Caki2 (cell line): Measurements from ENCODE around the gene AREL1. TPM values are rescaled to one million over a fixed set of nuclear protein-coding genes. Genes with fewer than 3 reads are reported as not detected.

Experiments
- DNase-seq: peaks from one replicate; pipeline ENCODE4 v3.0.0-alpha.2; 2015; ENCODE audit warnings: low read depth
- in situ Hi-C: cut with HindIII; loops from 2 replicates; pipeline ENCODE4 v1.10.0; 2016; ENCODE audit warnings: low sequenced_read_pairs, low pct_unique_long_range_greater_than_20kb, mixed read lengths
- total RNA-seq: library from RNA; depleted of rRNA; stranded (reverse); fragments of >200 nt; shearing (Covaris generic); gene quantifications from 2 replicates; pipeline ENCODE4 v1.2.3, GENCODE V29; 2014; ENCODE audit warnings: low replicate concordance; rRNA removed

Gene AREL1
- total RNA-seq, 1 experiment from 2014 or later, result 15.2 TPM

DNA sequence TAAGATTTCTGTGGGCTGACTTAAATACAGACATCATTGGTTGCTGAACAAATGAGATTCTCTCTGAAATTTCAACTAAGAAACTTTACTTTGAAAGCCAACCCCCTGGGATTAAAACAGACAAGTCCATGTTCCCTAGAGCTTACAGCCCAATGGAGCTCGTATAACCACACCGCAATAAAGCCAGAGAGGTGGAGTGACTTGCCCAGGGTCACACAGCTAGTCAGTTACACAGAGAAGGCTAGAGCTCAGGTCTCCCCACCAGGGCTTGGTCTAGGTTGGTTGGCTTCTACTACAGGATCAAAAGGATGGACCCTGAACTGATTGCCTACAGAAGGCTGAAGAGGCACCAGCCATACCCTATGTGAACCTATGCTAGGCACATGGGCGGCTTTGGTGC, 92.0 kb downstream of the AREL1 start:
- in situ Hi-C loops, result no loop called here
- no peak for DNase-seq

DNA sequence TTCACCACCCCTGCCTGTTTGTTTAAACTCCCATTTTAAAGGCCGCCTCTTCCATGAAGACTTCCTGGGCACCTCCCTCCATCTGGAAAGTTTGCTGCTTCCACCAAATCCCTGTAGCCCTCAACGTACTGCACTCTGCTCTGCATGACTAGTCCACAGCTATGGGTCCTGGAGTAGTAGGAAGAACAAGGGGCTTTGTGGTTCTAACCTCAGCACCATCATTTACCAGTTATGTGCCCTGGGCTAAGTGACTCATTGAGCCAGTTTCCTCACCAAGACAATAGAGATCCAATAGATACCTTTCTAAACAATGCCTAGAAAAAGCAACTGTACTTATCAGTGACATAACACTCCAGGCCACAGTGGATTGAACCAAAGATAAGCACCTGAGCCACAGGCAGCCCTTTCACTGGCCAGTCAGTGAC, 92.4 kb downstream of the AREL1 start:
- in situ Hi-C loops, result no loop called here
- peak; percentile 95 for DNase-seq

DNA sequence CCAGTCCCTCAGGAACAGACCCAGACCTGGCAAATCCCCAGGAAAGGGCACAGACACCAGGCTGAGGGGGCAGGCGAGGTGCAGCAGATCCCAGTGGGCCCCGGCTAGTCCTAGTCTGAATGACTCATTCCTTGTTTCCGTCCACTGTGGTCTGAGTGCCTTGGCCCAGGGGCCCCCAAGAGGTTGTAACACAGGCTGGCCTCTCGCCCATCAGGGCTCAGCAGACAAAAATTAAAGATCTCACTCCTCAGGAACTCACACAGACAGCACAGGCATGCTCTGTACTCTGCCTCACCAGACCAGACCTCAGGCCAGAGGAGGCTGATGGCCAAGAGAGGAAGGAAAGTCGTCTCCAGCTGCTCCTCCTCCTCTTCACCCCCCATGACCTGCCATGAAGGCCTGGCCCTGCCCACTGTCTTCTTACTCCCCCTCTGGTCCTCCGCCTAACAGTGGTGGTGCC, 93.2 kb downstream of the AREL1 start:
- in situ Hi-C loops, result no loop called here
- peak; percentile 90 for DNase-seq

DNA sequence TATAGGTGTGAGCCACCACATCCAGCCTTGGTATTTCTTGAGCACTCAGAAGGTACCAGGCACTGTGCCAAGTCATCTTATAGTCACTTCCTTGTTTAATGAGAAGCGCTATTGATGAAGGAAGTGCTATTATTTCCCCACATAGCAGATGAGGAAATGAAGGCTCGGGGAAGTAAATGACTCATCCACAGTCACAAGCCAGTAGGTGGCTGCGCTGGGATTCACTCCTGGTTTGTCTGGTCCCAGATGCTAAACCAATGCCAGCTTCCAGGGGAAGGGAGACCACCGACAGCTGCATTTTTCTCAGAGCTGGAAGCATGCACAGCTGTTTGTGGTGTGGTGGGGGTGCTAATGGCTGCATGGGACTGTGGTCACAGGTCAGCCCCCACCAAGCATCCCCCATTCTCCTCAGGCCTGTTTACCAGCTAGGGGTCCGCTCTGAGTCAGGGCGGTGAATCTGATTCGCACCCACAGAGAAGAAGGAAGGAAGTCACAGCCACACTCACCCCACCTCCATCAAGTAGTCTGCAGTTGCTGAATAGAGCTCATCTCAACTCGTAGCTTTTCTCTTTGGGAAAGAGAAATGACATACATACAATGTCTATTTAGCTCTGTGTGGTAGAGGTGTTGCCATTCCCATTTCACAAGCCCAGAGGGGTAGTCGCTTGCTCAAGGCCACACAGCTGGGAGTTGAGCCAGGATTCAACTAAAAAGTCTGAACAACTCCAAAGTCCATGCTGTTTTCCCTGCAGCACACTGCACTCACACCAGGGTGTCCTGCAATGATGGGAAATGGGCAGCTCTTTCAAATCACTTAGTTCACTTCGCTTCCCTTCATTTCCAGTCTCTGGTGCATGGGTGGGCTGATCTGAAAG, 94.6 kb downstream of the AREL1 start:
- in situ Hi-C loops, result no loop called here
- peak; percentile 28 for DNase-seq

DNA sequence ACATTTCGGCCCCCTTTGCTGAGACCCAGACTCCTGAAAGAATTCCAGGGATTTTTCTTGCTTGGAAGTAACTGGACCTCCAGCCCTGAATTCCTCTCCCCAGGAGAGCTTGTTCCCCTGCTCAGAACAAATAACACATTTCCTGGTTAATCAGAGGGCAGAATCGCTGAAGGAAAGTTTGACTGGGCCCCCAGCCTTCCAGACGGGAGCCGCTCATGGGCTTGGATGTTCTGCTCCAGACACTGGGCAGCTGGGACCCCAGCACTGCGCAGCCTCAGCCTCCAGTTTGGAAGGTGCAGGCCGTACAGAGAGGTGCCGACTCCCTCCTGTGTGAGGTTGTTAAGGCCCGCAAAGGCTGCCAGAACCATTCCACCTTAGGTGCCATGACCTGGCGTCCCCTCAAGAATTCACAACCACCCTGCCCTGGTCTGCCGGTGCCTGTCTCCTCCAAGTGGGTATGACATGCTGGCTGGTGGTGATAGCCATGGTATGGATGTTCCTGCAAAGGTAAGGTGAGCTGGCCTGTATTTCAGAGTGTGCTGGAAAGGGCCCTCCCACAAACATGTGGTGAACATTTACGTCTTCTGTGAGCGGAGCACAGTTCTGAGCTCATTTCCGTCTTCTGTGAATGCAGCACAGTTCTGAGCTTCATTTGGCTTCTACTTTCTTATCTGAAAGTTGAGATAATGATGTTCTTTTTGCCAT, 95.7 kb downstream of the AREL1 start:
- peak; percentile 17 for DNase-seq
- in situ Hi-C loops, result no loop called here

DNA sequence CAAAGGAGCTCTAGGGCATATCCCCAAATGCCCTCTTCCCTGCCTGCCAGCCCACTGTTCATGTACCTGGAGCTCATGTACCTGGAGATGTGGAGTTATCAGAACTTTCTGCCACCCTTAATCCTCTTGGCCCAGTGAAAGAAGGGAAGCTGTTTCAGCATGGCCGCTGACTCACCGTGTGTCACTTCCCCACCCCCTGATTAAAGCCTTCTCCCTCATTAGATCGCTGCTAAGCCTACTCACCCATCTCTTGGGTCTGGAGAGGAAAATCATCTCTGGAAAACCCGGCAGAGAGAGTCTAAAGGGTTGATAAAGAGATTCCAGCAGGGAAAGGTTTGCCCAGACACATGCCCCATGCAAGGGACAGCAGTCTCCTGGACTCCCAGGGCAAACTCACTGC, 96.4 kb downstream of the AREL1 start:
- DNase-seq, result peak; percentile 64
- in situ Hi-C loops, result no loop called here

DNA sequence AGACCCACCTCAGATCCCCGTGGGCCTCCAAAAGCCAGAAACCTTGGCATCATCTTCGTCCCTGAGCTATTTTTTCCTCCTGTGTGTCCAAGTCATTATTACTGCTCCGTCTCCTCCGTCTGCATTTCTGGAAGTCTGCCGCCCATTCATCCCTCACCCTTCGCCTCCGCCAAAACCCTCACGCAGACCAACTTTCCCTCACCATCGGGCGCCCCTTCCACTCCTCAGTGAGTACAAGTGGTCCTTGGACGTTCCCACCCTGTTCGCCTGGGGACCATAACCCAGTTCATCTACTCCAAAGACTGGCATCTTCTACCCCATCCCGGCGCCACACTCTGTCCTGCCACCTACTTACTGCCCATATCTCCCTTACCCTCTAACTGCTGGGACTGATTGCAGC, 97.1 kb downstream of the AREL1 start:
- in situ Hi-C loops, result no loop called here
- DNase-seq, result no peak

DNA sequence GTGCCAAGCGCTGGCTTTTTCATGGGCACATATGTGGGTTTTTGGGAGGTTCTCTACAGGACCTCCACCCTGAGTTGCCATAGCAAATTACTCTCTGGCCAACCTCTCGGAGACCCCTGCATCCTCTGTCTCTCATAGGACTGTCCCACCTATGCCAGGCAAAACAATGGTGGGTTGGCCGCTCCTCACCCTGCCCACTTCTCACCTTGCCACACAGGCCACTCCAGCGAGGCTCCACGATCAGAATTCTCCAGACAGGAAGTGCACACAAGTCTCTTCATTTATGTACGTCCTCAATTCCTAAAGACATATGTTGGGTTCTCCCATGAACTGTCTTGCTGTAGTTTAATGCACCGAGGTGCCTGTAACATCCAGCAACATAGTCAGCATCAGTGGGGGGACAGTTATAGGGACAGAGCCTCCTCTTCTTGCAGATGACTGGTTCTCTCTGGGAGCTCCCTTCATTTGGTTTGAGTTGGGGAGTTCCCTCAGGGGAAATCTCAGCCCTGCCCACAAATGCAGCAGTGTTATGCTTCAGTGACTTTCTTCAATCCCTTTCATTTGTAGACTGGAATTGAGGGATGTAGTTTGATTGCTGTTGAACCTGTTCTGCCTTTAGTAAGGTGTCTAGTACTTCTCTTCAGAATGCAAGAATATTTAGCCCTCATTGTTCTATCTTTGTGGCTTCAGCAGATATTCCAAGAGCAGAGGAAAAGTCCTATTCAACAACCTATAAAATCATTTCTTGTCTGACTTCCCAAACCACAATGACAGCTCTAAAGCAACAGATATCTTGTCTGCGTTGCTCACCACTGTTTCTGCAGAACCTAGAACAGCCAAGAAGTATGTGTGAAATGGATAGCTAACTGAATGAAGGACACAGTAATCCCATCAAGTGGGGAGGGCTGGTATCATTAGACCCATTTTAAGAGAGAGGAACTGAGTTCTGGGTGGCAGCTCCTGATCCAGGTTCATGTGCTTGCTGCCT, 98.1 kb downstream of the AREL1 start:
- no peak for DNase-seq
- in situ Hi-C loops, result no loop called here

DNA sequence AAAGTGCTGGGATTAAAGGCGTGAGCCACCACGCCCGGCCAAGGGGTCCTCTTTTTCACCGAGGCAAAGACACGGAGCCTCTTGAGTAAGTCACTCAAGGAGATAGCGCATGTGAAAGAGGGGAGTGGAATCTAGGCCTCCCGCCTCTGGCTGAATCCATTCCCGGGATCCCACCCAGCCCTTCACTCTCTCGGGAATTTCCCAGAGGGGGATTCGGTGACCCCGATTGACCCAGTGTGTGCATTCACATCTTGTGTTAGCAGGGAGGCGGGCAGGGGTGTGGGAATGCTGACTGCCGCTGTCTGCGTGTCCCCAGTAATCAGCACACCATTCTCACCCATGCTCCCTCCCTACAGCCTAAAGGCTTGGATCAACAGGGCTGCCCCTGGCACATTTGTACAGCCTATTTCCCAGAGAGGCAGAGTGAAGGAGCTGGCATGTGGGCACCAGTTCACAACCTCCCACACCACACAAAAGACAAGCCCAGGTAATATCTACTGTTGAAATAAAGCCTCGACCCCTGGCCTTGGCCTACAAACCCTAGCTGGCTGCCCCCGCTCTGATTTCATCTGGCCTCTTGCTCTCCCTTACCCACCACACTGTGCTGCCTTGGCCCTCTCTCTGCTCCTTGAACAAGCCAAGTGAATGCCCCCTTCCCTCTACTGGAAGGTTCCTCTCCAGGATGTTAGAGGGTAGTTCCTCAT, 99.5 kb downstream of the AREL1 start:
- in situ Hi-C loops, result no loop called here
- DNase-seq, result no peak

DNA sequence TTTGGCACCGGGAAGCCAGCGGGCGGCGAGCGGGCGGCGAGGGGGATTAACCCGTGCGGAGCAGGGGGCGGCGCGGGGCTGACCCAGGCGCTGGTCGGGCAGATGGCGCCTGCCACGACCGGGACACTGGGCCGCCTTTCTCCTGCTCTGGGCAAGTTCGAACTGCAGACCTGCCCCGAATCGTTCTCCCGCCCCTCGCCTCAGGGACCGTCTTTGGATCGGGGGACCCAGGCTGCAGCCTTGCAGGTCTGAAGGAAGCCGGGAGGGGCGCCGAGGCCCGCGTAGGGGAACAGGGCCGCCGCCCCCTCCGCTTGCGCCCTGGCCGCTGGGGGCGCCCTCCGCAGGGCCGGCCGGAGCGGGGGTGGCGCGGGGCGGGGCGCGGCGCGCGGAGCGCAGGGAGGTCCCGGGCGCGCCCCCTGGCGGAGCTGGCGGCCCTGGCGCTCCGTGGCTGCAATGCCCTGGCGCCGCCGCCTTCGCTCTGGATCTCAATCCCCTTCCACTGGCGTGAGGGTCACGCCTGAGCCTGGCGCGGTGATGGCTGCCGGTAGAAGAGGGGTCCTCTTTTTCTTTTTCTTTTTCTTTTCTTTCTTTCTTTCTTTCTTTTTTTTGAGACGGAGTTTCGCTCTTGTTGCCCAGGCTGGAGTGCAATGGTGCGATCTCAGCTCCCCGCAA, 100.4 kb downstream of the AREL1 start:
- DNase-seq, result peak; percentile 52
- in situ Hi-C loops, result no loop called here

DNA sequence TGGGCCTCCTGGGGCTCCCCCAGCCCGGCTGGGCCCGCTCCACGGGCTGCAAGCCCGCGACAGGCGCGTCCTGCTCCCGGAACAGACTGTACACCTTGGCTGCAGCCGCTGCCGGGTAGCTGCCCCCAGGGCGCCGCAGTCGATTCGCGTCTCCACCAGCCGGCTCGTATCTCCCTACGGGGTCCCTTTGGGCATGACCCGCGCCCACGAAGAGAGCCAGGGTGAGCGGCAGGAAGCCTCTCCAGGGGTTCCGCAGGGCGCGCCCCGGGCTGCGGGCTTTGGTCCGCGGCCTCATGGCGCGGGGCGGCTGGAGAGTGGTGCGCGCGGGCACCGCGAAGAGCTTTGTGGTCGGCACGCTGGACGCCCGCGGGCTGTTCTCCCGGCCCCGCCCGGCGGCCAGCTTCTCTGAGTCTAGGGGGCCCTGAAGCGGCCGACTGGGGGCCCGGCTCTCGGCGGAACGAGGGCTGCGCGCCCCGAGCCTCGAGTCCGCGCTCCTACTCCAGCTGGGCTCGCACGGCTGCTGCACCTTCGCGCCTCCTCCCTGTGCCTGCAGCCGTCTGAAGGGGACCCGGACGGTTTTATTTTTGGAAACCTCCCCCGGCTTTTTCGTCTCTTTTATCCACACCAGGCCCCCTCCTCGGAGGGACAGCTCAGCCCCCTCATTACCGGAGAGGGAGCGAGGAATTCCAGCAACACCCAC, 101.1 kb downstream of the AREL1 start, which contains the start of gene LTBP2:
Gene LTBP2 (minus strand): TSS at position 588 of the 700 bp plus-strand sequence. CDS start 293 bp downstream, at position 295.
- in situ Hi-C loops, result no loop called here

More for the DNA sequence above, 101.1 kb downstream of the AREL1 start, which contains the start of gene LTBP2:
- no peak for DNase-seq

Other genes with a start within 250 kb of the AREL1 start
- gene NPC2, start 219.8 kb downstream of the AREL1 start, total RNA-seq, result 86.8 and 87.1 TPM in 2 replicates
- gene ISCA2, start 219.3 kb downstream of the AREL1 start, total RNA-seq, result 40.9 and 48.5 TPM in 2 replicates
- 7.6 and 34.4 TPM in 2 replicates for gene LTBP2, start 100.8 kb downstream of the AREL1 start, total RNA-seq
- gene FCF1, start 64 bp upstream of the AREL1 start, total RNA-seq, result 27.1 and 70.1 TPM in 2 replicates
- gene YLPM1, start 50.2 kb upstream of the AREL1 start, total RNA-seq, result 1.0 and 1.3 TPM in 2 replicates
- gene PROX2, start 163.1 kb upstream of the AREL1 start, total RNA-seq, result not detected in 2 replicates
- gene DLST, start 168.8 kb upstream of the AREL1 start, total RNA-seq, result 55.7 and 57.7 TPM in 2 replicates
- 2.9 and 4.5 TPM in 2 replicates for gene RPS6KL1, start 210.2 kb upstream of the AREL1 start, total RNA-seq
- 0.71 and 4.5 TPM in 2 replicates for gene PGF, start 242.5 kb upstream of the AREL1 start, total RNA-seq